GM19023 (cell line): Measurements from ENCODE around the gene CNTNAP5.

Experiments used
- ATAC-seq: cut with Tn5 transposase; IDR thresholded peaks from one replicate; pipeline ENCODE4 v1.9.1; 2021; ENCODE audit warnings: mild to moderate bottlenecking, moderate library complexity; ENCODE audit not compliant: unreplicated experiment

The CNTNAP5 gene

GRCh38 chr2:124025171-124025580 lies at the start of gene CNTNAP5:
Gene CNTNAP5, plus strand, starts transcription at chr2:124025287. Its CDS starts 364 bp downstream, at chr2:124025651.
- no peak for ATAC-seq

- ATAC-seq, result no peak
Measured at GRCh38 chr2:123976054-123976648, 48.9 kb upstream of the CNTNAP5 start.

- peak; percentile 67 for ATAC-seq
Measured at GRCh38 chr2:123993728-123994323, 31.3 kb upstream of the CNTNAP5 start.

GRCh38 chr2:123999681-124000080 lies 25.4 kb upstream of the CNTNAP5 start:
- no peak for ATAC-seq

GRCh38 chr2:124001696-124002430 lies 23.2 kb upstream of the CNTNAP5 start:
- ATAC-seq, result no peak

- ATAC-seq, result no peak
Measured at GRCh38 chr2:124018890-124019289, 6.2 kb upstream of the CNTNAP5 start.

GRCh38 chr2:124024561-124025170 lies 421 bp upstream of the CNTNAP5 start:
- no peak for ATAC-seq

- no peak for ATAC-seq
Measured at GRCh38 chr2:124025891-124026434, 876 bp downstream of the CNTNAP5 start.

- no peak for ATAC-seq
Measured at GRCh38 chr2:124026503-124026902, 1.4 kb downstream of the CNTNAP5 start.

GRCh38 chr2:124027182-124027581 lies 2.1 kb downstream of the CNTNAP5 start:
- ATAC-seq, result peak; percentile 85

GRCh38 chr2:124032799-124033198 lies 7.7 kb downstream of the CNTNAP5 start:
- no peak for ATAC-seq

- ATAC-seq, result no peak
Measured at GRCh38 chr2:124034265-124034664, 9.2 kb downstream of the CNTNAP5 start.

GRCh38 chr2:124035001-124035400 lies 9.9 kb downstream of the CNTNAP5 start:
- ATAC-seq, result no peak

- ATAC-seq, result no peak
Measured at GRCh38 chr2:124039032-124039431, 13.9 kb downstream of the CNTNAP5 start.

- no peak for ATAC-seq
Measured at GRCh38 chr2:124039762-124040291, 14.7 kb downstream of the CNTNAP5 start.

GRCh38 chr2:124045894-124046293 lies 20.8 kb downstream of the CNTNAP5 start:
- no peak for ATAC-seq

- no peak for ATAC-seq
Measured at GRCh38 chr2:124046332-124046731, 21.2 kb downstream of the CNTNAP5 start.

- ATAC-seq, result no peak
Measured at GRCh38 chr2:124048102-124048501, 23.0 kb downstream of the CNTNAP5 start.

GRCh38 chr2:124048664-124049063 lies 23.6 kb downstream of the CNTNAP5 start:
- no peak for ATAC-seq

- no peak for ATAC-seq
Measured at GRCh38 chr2:124049136-124049535, 24.0 kb downstream of the CNTNAP5 start.

- ATAC-seq, result no peak
Measured at GRCh38 chr2:124050833-124051497, 25.9 kb downstream of the CNTNAP5 start.
